ENCODE results near the gene ZNF93.
"Not testable (repeated sequence)": the region's sequence is repeated elsewhere in the genome, so short reads cannot be mapped to it uniquely, and the experiment has no call there.

The ZNF93 gene

GRCh38 chr19:19907551-19907950, 6.8 kb downstream of the ZNF93 start:
- H3K9me3 Mint-ChIP-seq: peaks cover 78% of the 10 kb centered on the region
- H3K4me3 Mint-ChIP-seq; H3K4me1 Mint-ChIP-seq (ENCODE audit: low read depth); H3K27me3 Mint-ChIP-seq (ENCODE audit: low read depth); H3K27ac Mint-ChIP-seq: not testable (repeated sequence)
- H3K36me3 Mint-ChIP-seq (ENCODE audit: low read depth): peaks cover 60% of the 10 kb centered on the region

- no peak overlapping the region for H3K27ac Mint-ChIP-seq
- peaks cover 79% of the 10 kb centered on the region for H3K9me3 Mint-ChIP-seq
- H3K27me3 Mint-ChIP-seq (ENCODE audit: low read depth): no peaks in the 10 kb centered on the region
- peaks cover 5% of the 10 kb centered on the region for H3K4me1 Mint-ChIP-seq (ENCODE audit: low read depth)
- H3K4me3 Mint-ChIP-seq: no peak overlapping the region
- H3K36me3 Mint-ChIP-seq (ENCODE audit: low read depth): peaks cover 64% of the 10 kb centered on the region
Measured at GRCh38 chr19:19909654-19910053, 8.9 kb downstream of the ZNF93 start.

DNA sequence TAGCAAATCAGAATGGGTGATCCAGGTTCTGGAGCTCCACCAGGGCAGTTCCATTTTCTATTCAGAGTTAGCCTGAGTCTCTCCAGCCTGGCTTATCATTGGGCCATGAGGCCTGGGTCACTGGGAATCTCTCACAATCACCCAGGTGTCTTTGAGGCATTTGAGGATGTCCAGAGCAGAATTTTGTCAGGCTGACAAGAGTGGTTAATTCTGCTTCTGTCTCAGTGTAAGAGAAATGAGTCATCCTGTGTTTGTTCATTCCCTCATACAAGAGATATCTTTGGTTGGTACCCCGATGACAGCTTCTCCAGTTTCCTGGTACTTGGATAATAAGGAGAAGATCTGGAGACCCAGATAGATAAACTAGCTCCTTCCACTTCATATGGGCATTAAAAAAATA, 10.4 kb downstream of the ZNF93 start:
- H3K4me1 Mint-ChIP-seq (ENCODE audit: low read depth): no peaks in the 10 kb centered on the region
- no peak overlapping the region for H3K4me3 Mint-ChIP-seq
- peaks cover 73% of the 10 kb centered on the region for H3K9me3 Mint-ChIP-seq
- H3K36me3 Mint-ChIP-seq (ENCODE audit: low read depth): peaks cover 61% of the 10 kb centered on the region
- no peaks in the 10 kb centered on the region for H3K27me3 Mint-ChIP-seq (ENCODE audit: low read depth)
- H3K27ac Mint-ChIP-seq: no peak overlapping the region

- Mint-ChIP-seq H3K27me3 (ENCODE audit: low read depth) (no peaks in the 10 kb centered on the region), H3K4me1 (ENCODE audit: low read depth) (no peaks in the 10 kb centered on the region), H3K9me3 (peaks cover 72% of the 10 kb centered on the region), H3K4me3 (no peak overlapping the region), H3K27ac (no peak overlapping the region), H3K36me3 (ENCODE audit: low read depth) (peaks cover 63% of the 10 kb centered on the region)
Measured at GRCh38 chr19:19914596-19914995, 13.8 kb downstream of the ZNF93 start.

- H3K4me3 Mint-ChIP-seq; H3K27ac Mint-ChIP-seq; H3K27me3 Mint-ChIP-seq (ENCODE audit: low read depth); H3K4me1 Mint-ChIP-seq (ENCODE audit: low read depth): not testable (repeated sequence)
- Mint-ChIP-seq H3K36me3 (ENCODE audit: low read depth) (peaks cover 57% of the 10 kb centered on the region), H3K9me3 (peaks cover 59% of the 10 kb centered on the region)
Measured at GRCh38 chr19:19930417-19930816, 29.7 kb downstream of the ZNF93 start.

DNA sequence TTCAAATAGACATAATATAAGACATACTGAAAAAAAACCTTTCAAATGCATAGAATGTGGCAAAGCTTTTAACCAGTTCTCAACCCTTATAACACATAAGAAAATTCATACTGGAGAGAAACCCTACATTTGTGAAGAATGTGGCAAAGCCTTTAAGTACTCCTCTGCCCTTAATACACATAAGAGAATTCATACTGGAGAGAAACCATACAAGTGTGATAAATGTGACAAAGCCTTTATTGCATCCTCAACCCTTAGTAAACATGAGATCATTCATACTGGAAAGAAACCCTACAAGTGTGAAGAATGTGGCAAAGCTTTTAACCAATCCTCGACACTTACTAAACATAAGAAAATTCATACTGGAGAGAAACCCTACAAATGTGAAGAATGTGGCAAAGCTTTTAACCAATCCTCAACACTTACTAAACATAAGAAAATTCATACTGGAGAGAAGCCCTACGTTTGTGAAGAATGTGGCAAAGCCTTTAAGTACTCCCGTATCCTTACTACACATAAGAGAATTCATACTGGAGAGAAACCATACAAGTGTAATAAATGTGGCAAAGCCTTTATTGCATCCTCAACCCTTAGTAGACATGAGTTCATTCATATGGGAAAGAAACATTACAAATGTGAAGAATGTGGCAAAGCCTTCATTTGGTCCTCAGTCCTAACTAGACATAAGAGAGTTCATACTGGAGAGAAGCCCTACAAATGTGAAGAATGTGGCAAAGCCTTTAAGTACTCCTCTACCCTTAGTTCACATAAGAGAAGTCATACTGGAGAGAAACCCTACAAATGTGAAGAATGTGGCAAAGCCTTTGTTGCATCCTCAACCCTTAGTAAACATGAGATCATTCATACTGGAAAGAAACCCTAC, 32.9 kb downstream of the ZNF93 start:
- not testable (repeated sequence) for H3K27me3 Mint-ChIP-seq (ENCODE audit: low read depth); H3K27ac Mint-ChIP-seq; H3K4me1 Mint-ChIP-seq (ENCODE audit: low read depth); H3K4me3 Mint-ChIP-seq
- Mint-ChIP-seq H3K9me3 (peaks cover 64% of the 10 kb centered on the region), H3K36me3 (ENCODE audit: low read depth) (peaks cover 37% of the 10 kb centered on the region)

- H3K4me3 Mint-ChIP-seq: no peak overlapping the region
- H3K9me3 Mint-ChIP-seq: peaks cover 77% of the 10 kb centered on the region
- H3K4me1 Mint-ChIP-seq (ENCODE audit: low read depth): no peaks in the 10 kb centered on the region
- peaks cover 23% of the 10 kb centered on the region for H3K36me3 Mint-ChIP-seq (ENCODE audit: low read depth)
- no peaks in the 10 kb centered on the region for H3K27me3 Mint-ChIP-seq (ENCODE audit: low read depth)
- H3K27ac Mint-ChIP-seq: no peak overlapping the region
Measured at GRCh38 chr19:19937403-19937802, 36.7 kb downstream of the ZNF93 start.

DNA sequence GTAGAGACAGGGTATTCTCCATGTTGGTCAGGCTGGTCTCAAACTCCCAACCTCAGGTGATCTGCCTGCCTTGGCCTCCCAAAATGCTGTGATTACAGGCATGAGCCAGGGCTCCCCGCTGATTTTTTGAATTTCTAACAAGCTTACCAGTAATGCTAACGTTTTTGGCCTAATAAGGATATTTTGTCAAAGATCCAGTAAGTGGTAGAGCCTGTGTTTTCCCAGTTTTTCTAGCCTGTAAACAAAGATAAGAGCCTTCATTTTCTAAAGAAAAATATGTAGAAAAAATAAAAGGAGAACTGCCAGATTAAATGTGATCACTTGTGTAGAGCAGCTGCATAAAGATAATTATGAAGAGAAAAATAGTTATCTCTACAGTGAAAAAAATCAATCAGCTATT, 37.7 kb downstream of the ZNF93 start:
- no peak overlapping the region for H3K4me3 Mint-ChIP-seq
- H3K4me1 Mint-ChIP-seq (ENCODE audit: low read depth): no peaks in the 10 kb centered on the region

DNA sequence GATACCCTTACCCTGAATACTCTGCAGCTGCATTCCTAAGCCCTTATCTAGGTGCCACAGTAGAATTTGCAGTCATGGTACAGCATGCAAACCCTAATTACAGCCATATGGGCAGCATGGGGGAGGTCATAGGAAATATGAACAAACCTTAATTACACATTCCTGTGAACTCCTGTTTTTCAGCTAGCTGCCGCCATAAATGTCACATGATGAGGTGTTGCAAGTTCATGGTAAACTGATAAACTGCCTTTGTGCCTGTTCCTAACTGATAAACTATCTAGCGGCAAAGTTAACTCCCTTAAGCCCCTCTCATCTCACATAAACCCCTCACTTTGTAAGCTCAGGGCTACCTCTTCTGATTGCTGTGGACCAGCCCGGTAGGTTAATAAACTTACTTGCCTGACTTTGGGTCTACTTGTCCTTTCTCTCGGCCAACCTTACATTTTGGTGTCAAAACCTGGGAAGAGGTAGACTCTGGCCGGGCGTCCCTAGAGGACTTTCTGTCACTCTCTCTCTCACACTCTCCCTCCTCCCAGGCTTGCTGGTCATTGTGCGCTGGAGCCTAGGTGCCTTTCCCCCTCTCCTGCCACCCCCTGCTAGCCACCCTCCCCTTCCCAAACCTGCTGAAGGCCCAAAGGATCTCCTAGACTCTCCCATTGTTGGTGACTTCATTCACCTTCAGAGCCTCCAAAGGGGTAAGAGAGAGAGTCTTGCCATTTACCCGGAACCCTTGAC, 43.3 kb downstream of the ZNF93 start:
- Mint-ChIP-seq H3K27me3 (ENCODE audit: low read depth) (no peaks in the 10 kb centered on the region), H3K36me3 (ENCODE audit: low read depth) (peaks cover 1% of the 10 kb centered on the region), H3K4me3 (no peak overlapping the region), H3K4me1 (ENCODE audit: low read depth) (no peaks in the 10 kb centered on the region), H3K9me3 (peaks cover 50% of the 10 kb centered on the region), H3K27ac (no peak overlapping the region)

More for the DNA sequence above, 37.7 kb downstream of the ZNF93 start:
- Mint-ChIP-seq H3K36me3 (ENCODE audit: low read depth) (peaks cover 13% of the 10 kb centered on the region), H3K9me3 (peaks cover 74% of the 10 kb centered on the region), H3K27me3 (ENCODE audit: low read depth) (no peaks in the 10 kb centered on the region), H3K27ac (no peak overlapping the region)

DNA sequence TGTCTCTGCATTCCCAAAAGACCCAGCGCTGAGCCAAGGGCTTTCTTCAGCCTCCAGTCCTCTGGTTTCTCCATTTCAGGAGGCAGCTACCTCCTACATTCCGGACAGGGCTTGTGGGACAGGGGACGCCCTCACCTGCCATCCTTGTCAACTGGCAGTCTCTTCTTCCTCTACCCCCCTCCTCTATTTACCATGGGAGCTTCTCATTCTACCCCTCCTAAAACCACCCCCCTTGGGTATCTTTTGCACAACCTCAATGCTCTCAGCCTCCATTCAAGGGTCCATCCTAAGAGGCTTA, 43.8 kb downstream of the ZNF93 start:
- Mint-ChIP-seq H3K9me3 (peaks cover 46% of the 10 kb centered on the region), H3K36me3 (ENCODE audit: low read depth) (peaks cover 1% of the 10 kb centered on the region), H3K4me1 (ENCODE audit: low read depth) (no peaks in the 10 kb centered on the region), H3K27me3 (ENCODE audit: low read depth) (no peaks in the 10 kb centered on the region), H3K4me3 (no peak overlapping the region), H3K27ac (no peak overlapping the region)

DNA sequence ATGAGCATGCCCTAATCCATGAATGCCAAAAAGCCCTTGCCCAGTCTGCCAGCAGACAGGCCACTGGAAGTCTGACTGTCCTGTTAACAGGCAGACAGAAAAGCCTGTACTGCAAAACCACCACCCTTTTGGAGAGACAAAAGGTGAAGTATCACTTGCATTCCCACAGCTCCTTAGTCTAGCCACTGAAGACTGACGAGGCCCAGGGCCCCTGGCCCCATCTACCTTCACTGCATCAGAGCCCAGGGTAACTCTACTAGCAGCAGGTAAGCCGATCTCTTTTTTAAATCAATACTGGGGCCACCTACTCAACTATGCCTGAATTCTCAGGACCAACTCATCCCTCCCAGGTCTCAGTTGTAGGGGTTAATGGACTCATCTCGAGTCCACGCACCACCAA, 45.5 kb downstream of the ZNF93 start:
- no peak overlapping the region for H3K27ac Mint-ChIP-seq
- no peaks in the 10 kb centered on the region for H3K27me3 Mint-ChIP-seq (ENCODE audit: low read depth)
- H3K9me3 Mint-ChIP-seq: peaks cover 32% of the 10 kb centered on the region
- H3K36me3 Mint-ChIP-seq (ENCODE audit: low read depth): no peaks in the 10 kb centered on the region
- H3K4me3 Mint-ChIP-seq: no peak overlapping the region
- no peaks in the 10 kb centered on the region for H3K4me1 Mint-ChIP-seq (ENCODE audit: low read depth)

DNA sequence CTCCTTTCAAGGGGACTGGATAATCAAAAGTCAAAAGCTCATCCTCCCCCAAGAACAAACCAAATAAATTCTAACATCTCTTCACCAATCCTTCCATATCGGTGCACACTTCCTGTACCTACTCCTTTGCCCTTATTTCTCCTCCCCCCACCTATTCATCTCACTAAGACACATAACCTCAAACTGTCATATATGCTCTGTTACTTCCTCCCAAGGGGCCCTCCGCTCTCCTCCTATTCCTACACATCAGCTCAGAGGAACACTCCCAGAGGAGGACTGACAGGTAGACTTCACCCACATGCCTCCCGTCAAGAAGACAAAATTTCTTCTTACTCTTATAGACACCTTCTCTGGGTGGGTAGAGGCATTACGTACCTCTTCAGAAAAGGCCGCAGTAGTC, 48.1 kb downstream of the ZNF93 start:
- Mint-ChIP-seq H3K4me1 (ENCODE audit: low read depth) (no peaks in the 10 kb centered on the region), H3K27ac (no peak overlapping the region), H3K4me3 (no peak overlapping the region), H3K27me3 (ENCODE audit: low read depth) (no peaks in the 10 kb centered on the region), H3K9me3 (peaks cover 14% of the 10 kb centered on the region), H3K36me3 (ENCODE audit: low read depth) (no peaks in the 10 kb centered on the region)

DNA sequence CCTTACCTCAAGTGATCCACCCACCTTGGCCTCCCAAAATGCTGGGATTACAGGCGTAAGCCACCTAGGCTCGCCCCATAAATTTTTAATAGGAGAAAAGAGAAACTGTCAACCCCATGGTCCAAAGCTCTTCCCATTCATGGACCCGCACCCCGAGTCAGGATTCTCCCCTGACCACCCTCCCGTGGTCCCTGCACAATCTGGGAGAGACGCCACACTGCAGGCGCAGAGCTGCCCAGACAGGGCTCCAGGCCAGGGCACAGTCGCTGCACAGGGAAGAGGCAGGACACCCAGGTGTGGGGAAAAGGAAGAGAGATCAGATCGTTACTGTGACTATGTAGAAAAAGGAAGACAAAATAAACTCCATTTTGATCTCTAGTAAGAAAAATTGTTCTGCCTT, 54.5 kb downstream of the ZNF93 start:
- Mint-ChIP-seq H3K4me3 (no peak overlapping the region), H3K4me1 (ENCODE audit: low read depth) (peaks cover 3% of the 10 kb centered on the region), H3K9me3 (peaks cover 17% of the 10 kb centered on the region), H3K27me3 (ENCODE audit: low read depth) (no peaks in the 10 kb centered on the region), H3K36me3 (ENCODE audit: low read depth) (peaks cover 2% of the 10 kb centered on the region), H3K27ac (no peak overlapping the region)

- Mint-ChIP-seq H3K27ac (no peak overlapping the region), H3K9me3 (peaks cover 17% of the 10 kb centered on the region), H3K4me3 (no peak overlapping the region), H3K36me3 (ENCODE audit: low read depth) (peaks cover 2% of the 10 kb centered on the region), H3K4me1 (ENCODE audit: low read depth) (peaks cover 3% of the 10 kb centered on the region), H3K27me3 (ENCODE audit: low read depth) (no peaks in the 10 kb centered on the region)
Measured at GRCh38 chr19:19956434-19957075, 55.8 kb downstream of the ZNF93 start.

GRCh38 chr19:19957766-19958165, 57.0 kb downstream of the ZNF93 start:
- not testable (repeated sequence) for H3K4me3 Mint-ChIP-seq; H3K27ac Mint-ChIP-seq; H3K36me3 Mint-ChIP-seq (ENCODE audit: low read depth); H3K27me3 Mint-ChIP-seq (ENCODE audit: low read depth); H3K4me1 Mint-ChIP-seq (ENCODE audit: low read depth)
- peaks cover 24% of the 10 kb centered on the region for H3K9me3 Mint-ChIP-seq
